Measurements from ENCODE around the gene RUFY4.

DNA sequence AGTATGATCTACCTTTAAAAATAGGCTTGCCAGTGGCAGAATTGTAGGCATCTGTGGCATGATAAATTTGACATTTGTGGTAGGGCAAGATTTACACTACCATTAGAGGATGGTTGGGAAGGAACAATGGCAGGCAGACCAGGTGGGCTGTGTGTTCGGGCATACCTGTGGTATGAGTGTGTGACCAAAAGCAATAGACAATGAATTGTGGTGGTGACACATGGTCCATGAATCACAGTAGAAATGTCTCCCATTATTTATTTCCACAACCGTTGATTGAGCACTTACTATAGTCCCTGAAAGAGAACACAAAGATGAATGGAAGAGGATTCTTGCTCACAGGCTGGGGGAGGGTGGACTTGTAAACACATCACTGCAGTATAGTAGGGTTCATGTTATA lies 29.9 kb upstream of the RUFY4 start:
- TF ChIP-seq, protein P1, sequence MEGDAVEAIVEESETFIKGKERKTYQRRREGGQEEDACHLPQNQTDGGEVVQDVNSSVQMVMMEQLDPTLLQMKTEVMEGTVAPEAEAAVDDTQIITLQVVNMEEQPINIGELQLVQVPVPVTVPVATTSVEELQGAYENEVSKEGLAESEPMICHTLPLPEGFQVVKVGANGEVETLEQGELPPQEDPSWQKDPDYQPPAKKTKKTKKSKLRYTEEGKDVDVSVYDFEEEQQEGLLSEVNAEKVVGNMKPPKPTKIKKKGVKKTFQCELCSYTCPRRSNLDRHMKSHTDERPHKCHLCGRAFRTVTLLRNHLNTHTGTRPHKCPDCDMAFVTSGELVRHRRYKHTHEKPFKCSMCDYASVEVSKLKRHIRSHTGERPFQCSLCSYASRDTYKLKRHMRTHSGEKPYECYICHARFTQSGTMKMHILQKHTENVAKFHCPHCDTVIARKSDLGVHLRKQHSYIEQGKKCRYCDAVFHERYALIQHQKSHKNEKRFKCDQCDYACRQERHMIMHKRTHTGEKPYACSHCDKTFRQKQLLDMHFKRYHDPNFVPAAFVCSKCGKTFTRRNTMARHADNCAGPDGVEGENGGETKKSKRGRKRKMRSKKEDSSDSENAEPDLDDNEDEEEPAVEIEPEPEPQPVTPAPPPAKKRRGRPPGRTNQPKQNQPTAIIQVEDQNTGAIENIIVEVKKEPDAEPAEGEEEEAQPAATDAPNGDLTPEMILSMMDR (conservative IDR thresholded peaks at IDR 0.05; ENCODE audit: low read length): no peak
- TF ChIP-seq EZH2phosphoT487 (IDR thresholded peaks at IDR 0.05; ENCODE audit: borderline replicate concordance): no peak
